Psoas muscle (tissue), 8 donors: ENCODE results near the gene ELFN1. TPM values are rescaled to one million over a fixed set of nuclear protein-coding genes. Genes with fewer than 3 reads are reported as not detected.

Experiments
- ATAC-seq, 4 donors: fragments of 200-7000 bp; cut with Tn5 transposase; one replicate each; pipeline ENCODE4 v1.9.1; 2020; ENCODE audit warnings: moderate library complexity in 3 of 4, mild to moderate bottlenecking in 2 of 4
- DNase-seq, 2 donors: peaks; one replicate each; pipeline ENCODE4 v3.0.0-alpha.2; 2020
- H3K27ac ChIP-seq: fragments of 200-600 bp; one replicate; pipeline ENCODE4 v1.8.0; 2022
- H3K27me3 ChIP-seq, 3 donors: fragments of 200-600 bp in 1 of 3; one replicate each; pipeline versions ENCODE4 v1.6.1 to v1.8.0; 2013 to 2022; ENCODE audit warnings: low read length in 2 of 3, mild to moderate bottlenecking in 2 of 3, moderate library complexity in 1 of 3; ENCODE audit not compliant: insufficient read depth in 3 of 3
- H3K36me3 ChIP-seq, 2 donors: fragments of 200-600 bp in 1 of 2; one replicate each; pipeline versions ENCODE4 v1.6.1 to v1.8.0; 2013 to 2022; ENCODE audit warnings: low read depth in 1 of 2, mild to moderate bottlenecking in 1 of 2, moderate library complexity in 1 of 2; ENCODE audit not compliant: insufficient read depth in 1 of 2
- H3K4me1 ChIP-seq: fragments of 200-600 bp; one replicate; pipeline ENCODE4 v1.8.0; 2022
- H3K4me3 ChIP-seq: fragments of 200-600 bp; one replicate; pipeline ENCODE4 v1.8.0; 2022; ENCODE audit warnings: mild to moderate bottlenecking
- H3K9me3 ChIP-seq: fragments of 200-600 bp; one replicate; pipeline ENCODE4 v1.8.0; 2022
- WGBS, 3 donors: extraction: QIAGEN DNeasy Blood & Tissue Kit; methylation state at CpG; one replicate each; pipeline versions ENCODE4 v1.1.6 to v1.1.7; 2013; 5-methylcytosine and 5-hydroxymethylcytosine counted together
- intact Hi-C, 2 donors: fragments of 100-400 bp; cut with DNase I; formaldehyde crosslinking; loops; one replicate each; pipeline versions ENCODE4 v1.11.0 to v1.14.2; 2022
- polyA plus RNA-seq, 3 donors: library from polyadenylated mRNA; stranded (reverse); fragments of 200-250 nt; gene quantifications; one replicate each; pipeline ENCODE4 v1.2.3, GENCODE V29; 2013
- total RNA-seq, 4 donors: library from RNA; stranded (reverse); fragmentation: NEBNext Ultra II Directional in 2 of 4; extraction: Animal tissue kit (Norgen Biotek cat#: 25700) in 2 of 4; gene quantifications; one replicate each; pipeline versions ENCODE4 v1.2.1 to v1.2.4, GENCODE V29; 2021 to 2023
- TF ChIP-seq, protein P1 (sequence below): fragments of 200-600 bp; IDR thresholded peaks from one replicate; pipeline ENCODE4 v1.8.0; 2022; ENCODE audit warnings: antibody characterized with exemption
- donor health status: healthy with polysubstance abuse.
- donor health status: DM: no; HTN: no; CAD: no; lungs with moderate emphysema.
- donor health status: Bipolar disorder and iron deficiency.
- donor health status: healthy.
- donor health status: DM: yes; HTN: yes; CAD: no.
- donor health status: DM: no; HTN: no; CAD: no.
- donor health status: DM: no; HTN: no; CAD: no.
- donor health status: DM: yes; HTN: yes; CAD: no.

The ELFN1 gene
- total and polyA plus RNA-seq, 7 donors, result 0.11 to 0.87 (median 0.64) TPM

DNA sequence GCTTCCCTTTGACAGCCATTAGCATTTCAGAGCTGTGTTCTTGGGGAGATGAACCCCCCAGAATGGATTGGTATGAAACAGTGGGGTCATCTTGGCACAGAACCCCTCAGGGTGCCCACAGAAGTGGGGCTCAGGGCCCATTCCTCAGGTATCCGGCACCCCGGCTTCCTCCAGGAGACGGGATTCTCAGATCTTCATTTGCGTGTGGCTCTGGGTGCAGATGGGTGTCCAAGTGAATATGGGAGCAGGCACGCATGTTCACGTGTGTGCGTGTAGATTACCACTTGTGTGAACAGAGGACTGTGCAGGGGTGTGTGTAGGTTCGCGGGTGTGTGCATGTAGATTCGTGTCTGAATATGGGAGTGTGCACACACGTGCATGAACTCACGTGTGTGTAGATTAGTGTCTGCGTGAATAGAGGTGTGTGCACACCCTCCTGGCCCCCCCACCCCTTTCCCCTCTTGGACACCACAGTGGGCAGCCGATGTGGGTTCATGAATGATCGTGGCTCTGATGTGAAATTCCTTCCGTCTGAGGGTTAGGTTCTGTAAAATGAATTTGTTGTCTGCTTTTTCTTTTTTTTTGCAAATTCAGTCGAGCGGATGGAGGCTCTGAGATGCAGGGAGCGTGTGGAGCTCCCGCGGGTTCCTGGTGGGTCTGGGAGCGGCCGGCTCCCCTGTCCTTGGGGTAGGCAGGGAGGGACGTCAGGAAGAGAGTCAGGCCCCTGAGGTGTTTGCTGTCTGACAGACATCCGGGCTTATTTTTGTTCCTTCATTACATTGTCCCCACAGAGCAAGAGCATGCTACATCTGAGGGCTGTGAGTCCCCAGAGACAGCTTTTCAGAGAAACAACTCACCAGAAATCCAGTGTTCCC is 7.4 kb downstream of the ELFN1 start:
- H3K27ac ChIP-seq, result no peak overlapping the region
- intact Hi-C loops, result no loop called here
- no peak overlapping the region for H3K4me3 ChIP-seq
- no peak for DNase-seq
- no peaks in the 10 kb centered on the region for H3K36me3 ChIP-seq
- ATAC-seq, result no peak
- no peaks in the 10 kb centered on the region for H3K4me1 ChIP-seq
- peaks cover 0 to 48% (median 9%) of the 10 kb centered on the region in 3 donors for H3K27me3 ChIP-seq
- TF ChIP-seq, protein P1, sequence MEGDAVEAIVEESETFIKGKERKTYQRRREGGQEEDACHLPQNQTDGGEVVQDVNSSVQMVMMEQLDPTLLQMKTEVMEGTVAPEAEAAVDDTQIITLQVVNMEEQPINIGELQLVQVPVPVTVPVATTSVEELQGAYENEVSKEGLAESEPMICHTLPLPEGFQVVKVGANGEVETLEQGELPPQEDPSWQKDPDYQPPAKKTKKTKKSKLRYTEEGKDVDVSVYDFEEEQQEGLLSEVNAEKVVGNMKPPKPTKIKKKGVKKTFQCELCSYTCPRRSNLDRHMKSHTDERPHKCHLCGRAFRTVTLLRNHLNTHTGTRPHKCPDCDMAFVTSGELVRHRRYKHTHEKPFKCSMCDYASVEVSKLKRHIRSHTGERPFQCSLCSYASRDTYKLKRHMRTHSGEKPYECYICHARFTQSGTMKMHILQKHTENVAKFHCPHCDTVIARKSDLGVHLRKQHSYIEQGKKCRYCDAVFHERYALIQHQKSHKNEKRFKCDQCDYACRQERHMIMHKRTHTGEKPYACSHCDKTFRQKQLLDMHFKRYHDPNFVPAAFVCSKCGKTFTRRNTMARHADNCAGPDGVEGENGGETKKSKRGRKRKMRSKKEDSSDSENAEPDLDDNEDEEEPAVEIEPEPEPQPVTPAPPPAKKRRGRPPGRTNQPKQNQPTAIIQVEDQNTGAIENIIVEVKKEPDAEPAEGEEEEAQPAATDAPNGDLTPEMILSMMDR, result no peak
- peaks cover 2% of the 10 kb centered on the region for H3K9me3 ChIP-seq
- WGBS, 3 donors, result 77 to 84% (median 81%) methylated on average over 25 of the region's 25 CpGs

DNA sequence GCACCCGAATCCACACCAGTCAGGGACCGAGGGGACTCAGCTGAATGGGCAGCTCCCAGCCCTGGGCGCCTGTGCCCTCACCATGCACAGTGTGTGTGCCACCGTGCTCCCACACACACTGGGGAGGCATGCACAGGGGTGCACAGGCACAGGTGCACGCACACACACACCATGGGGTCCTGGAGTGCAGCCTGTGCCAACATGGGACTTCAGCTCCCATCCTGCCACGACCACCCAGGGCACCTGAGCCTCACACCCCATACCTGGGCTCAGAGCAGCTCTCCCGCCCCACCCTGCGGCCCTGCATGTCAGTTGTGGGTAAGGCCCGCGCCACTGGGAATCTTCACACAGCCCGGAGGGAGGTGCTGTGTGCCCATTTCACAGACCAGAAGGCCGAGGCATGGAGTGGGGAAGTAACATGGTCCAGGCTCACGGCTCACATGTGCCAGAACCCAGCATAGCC is 8.0 kb downstream of the ELFN1 start:
- Histone ChIP-seq H3K36me3 (no peaks in the 10 kb centered on the region), H3K4me3 (no peak overlapping the region), H3K4me1 (no peaks in the 10 kb centered on the region), H3K9me3 (peaks cover 9% of the 10 kb centered on the region), H3K27ac (no peak overlapping the region), H3K27me3 (peaks cover 0 to 43% (median 5%) of the 10 kb centered on the region in 3 donors)
- DNase-seq (no peak), ATAC-seq (no peak)
- TF ChIP-seq, protein P1, result no peak
- 87 to 91% (median 90%) methylated on average over 9 to 13 of the region's 13 CpGs for WGBS, 3 donors
- intact Hi-C loops, result no loop called here

DNA sequence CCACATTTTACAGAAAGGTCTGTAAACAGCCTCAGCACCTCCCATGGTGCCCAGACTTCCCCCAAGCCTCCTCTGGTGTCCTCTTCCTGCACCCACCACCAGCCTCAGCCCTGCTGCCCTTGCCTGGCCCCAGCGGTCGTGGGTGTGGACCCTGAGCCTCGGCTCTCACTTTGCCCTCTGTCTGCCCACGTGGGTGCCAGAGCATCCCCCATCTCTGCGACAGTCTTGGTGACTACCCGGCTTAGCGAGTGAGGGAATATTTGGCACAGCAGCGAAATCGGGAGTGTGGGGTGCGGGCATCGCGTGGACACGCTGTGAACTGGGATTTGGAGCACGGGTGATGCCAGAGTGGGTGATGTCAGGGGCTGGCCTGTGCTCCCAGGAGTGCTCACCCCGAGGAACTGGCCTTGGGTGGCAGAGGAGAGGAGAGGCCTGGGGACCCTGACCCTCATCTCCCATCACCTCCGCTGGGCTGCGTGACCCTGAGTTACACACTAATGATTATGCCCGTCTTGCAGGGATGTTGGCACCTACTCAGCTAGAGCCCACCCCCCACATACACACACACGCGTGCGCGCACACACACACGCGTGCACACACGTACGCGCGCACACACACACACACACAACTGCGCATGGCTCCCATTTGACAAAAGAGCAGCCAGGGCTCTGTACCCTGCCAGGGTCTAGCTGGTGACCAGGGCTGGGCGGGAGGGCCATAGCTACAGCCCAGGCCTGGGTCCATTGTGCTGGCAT is 8.7 kb downstream of the ELFN1 start:
- Histone ChIP-seq H3K9me3 (peaks cover 9% of the 10 kb centered on the region), H3K36me3 (no peaks in the 10 kb centered on the region), H3K4me3 (no peak overlapping the region), H3K27me3 (peaks cover 0 to 37% (median 5%) of the 10 kb centered on the region in 3 donors), H3K27ac (no peak overlapping the region), H3K4me1 (no peaks in the 10 kb centered on the region)
- WGBS, 3 donors, result 83 to 88% (median 84%) methylated on average over 30 of the region's 30 CpGs
- intact Hi-C loops, result no loop called here
- ATAC-seq (no peak), DNase-seq (no peak)
- TF ChIP-seq, protein P1, result no peak

DNA sequence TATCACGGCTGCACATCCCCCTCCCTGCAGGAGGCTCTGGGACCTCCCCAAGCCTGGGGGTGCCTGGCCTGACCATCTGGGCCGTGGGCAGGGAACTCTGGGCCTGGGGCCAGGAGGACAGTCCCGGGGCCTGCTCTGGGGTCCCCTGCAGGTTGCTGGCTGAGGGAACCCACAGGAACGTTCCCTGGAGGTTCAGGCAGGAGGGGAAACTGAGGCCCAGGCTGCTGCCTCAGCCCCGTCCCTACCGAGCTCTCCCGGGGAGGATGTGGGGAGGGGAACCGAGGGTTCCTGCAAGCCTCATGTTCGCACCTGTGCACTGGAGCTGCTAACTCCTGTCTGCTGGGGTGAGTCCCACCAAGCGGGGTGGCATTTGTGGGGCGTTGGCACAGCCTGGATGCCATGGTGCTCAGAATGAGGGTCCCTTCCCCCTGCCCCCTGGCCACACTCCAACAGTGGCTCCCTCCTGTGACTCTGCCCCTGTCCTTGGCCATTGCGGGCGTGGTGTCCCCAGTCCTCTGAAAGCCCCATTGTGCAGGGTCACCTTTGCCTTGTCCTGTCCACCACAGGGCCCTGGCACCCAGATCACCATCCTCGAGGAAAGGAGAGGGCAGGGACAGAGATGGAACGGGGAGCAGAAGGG is 9.4 kb downstream of the ELFN1 start:
- no peak overlapping the region for H3K4me3 ChIP-seq
- no peak for ATAC-seq
- H3K9me3 ChIP-seq, result peaks cover 14% of the 10 kb centered on the region
- peaks cover 0 to 31% (median 5%) of the 10 kb centered on the region in 3 donors for H3K27me3 ChIP-seq
- DNase-seq, result no peak
- intact Hi-C loops, result no loop called here
- H3K27ac ChIP-seq, result no peak overlapping the region
- H3K36me3 ChIP-seq, result no peaks in the 10 kb centered on the region
- H3K4me1 ChIP-seq, result no peaks in the 10 kb centered on the region
- TF ChIP-seq, protein P1, result no peak
- WGBS, 3 donors, result 65 to 73% (median 70%) methylated on average over 15 of the region's 15 CpGs
